GM10266 (cell line): Measurements from ENCODE around the gene PIK3C3.

Source experiments
- DNase-seq: peaks from one replicate; pipeline ENCODE4 v3.0.0; 2012; ENCODE audit errors: extremely low spot score
- TF ChIP-seq, protein P1 (sequence below): IDR thresholded peaks from 2 replicates; pipeline ENCODE4 v1.5.1; 2012; ENCODE audit warnings: mild to moderate bottlenecking, low read depth; ENCODE audit not compliant: control insufficient read depth, insufficient read depth; ENCODE audit errors: missing control alignments

The PIK3C3 gene

DNA sequence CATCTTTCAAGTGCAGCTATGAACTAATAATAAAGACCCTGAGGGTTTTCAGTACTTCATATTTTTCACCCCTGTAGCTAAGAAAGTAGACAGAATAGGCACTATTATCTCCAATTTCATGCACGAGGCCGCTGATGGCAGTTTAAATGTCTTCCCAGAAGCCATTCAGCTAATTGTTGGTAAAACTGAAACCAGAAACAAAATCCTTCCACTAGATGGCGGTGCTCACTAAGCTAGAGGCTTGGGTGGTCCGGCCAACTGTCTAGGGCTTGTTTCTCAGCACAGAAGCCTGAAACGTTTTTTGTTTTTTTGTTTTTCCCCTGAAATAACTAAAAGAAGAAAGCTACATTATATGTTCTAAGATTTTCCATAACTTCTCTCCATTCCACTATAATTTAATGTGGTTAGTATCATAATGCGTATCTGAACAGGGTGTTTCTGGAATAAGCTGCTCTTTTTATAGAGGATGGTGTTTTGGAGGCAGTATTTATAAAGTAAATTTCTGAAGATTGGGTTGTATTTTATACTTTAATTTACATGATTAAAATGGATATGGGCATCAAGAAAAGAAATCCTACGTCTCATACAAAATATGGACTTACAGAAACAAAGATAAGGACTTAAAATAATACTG, 159.4 kb downstream of the PIK3C3 start:
- TF ChIP-seq, protein P1, sequence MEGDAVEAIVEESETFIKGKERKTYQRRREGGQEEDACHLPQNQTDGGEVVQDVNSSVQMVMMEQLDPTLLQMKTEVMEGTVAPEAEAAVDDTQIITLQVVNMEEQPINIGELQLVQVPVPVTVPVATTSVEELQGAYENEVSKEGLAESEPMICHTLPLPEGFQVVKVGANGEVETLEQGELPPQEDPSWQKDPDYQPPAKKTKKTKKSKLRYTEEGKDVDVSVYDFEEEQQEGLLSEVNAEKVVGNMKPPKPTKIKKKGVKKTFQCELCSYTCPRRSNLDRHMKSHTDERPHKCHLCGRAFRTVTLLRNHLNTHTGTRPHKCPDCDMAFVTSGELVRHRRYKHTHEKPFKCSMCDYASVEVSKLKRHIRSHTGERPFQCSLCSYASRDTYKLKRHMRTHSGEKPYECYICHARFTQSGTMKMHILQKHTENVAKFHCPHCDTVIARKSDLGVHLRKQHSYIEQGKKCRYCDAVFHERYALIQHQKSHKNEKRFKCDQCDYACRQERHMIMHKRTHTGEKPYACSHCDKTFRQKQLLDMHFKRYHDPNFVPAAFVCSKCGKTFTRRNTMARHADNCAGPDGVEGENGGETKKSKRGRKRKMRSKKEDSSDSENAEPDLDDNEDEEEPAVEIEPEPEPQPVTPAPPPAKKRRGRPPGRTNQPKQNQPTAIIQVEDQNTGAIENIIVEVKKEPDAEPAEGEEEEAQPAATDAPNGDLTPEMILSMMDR = peak; percentile 81
- DNase-seq = peak; percentile 49

DNA sequence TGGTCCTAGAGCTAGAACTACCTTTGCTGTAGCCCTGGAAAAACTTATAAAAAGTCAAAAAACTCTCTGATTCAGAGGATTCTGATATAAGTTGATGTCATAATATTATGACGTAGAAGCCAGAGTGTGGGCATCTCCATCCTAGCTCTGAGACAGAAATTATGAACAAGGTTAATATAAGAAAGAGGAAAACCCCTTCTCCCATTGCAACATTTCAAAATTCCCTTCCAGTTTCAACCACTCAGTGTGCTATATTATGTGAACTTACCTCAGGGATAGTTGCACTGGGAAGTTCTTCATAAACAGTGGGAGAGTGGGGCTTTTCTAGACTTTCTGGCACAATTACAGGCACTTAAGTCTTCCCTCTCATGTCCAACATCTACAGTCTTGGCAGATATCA, 171.6 kb downstream of the PIK3C3 start:
- no peak for DNase-seq
- TF ChIP-seq, protein P1 = no peak

DNA sequence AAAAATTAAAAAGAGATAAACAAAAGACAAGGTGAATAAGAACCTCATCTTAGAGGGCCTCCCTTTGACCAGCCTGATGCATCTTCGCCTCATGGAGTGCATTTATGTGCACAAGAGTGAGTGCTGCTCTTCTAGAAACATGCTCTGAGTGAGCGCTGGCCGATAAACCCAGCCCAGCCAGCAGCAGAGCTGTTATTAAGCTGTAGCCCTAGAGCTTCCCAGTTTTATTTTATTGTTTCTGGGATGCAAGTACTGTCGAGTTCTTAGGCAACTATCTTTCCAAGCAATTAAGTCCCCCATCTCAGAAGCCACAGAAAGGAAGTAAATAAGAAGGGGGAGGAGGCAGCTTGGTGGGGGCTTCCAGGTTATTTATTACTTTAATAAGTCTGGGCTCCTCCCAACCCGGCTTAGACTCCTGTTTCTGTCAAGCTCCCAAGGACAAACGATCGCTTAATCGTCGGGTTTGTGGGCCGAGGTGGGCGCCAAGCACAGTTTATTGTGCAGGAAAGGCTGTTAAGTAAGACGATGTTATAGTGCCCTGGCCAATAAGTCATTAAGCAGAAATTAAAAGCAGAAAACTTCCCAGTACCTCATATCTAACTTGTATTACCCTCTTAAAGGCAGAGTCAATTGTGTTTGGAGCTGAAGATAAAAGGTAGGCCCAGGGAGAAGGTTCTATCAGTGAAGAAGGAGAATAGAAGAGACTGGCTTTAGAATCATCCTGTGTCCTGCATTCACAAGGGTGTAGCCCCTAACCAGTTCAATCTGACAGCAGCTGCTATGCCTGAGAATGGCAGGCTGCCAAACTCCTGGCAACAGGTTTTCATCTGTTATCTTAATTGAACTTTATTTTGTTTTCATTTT, 176.3 kb downstream of the PIK3C3 start:
- TF ChIP-seq, protein P1 = no peak

DNA sequence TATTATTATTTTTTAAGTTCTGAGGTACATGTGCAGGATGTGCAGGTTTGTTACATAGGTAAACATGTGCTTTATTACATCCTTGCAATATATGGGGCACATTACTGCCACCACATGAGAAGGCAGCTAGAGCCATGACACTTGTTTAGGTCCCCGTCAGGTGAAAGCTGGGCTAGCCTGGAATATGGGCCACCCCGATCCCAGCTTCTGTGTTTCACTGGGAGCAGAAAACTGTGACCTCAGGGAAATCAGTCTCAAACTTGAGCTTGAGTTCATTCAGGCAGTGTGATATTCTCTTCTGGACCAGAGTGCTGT, 176.9 kb downstream of the PIK3C3 start:
- DNase-seq = no peak

More for the DNA sequence above, 176.3 kb downstream of the PIK3C3 start:
- no peak for DNase-seq

More for the DNA sequence above, 176.9 kb downstream of the PIK3C3 start:
- TF ChIP-seq, protein P1 = no peak
